Osteoblast (primary cell): ENCODE results near the gene ITIH4. TPM values are rescaled to one million over a fixed set of nuclear protein-coding genes. Genes with fewer than 3 reads are reported as not detected.

Experiments used
- DNase-seq: peaks from one replicate; pipeline ENCODE4 v3.0.0; 2011; ENCODE audit warnings: low spot score, mixed read lengths; ENCODE audit not compliant: insufficient read length; ENCODE audit errors: missing footprints
- H2AFZ ChIP-seq: 2 replicates; pipeline ENCODE4 v1.6.0; 2011; ENCODE audit warnings: mild to moderate bottlenecking, low read length
- H3K27ac ChIP-seq: 2 replicates; pipeline ENCODE4 v1.5.1; 2011; ENCODE audit warnings: mild to moderate bottlenecking, low read depth, low read length, moderate library complexity
- H3K27me3 ChIP-seq: 2 replicates; pipeline ENCODE4 v1.6.0; 2012; ENCODE audit warnings: mild to moderate bottlenecking, control low read depth, inconsistent platforms, low read length, moderate library complexity; ENCODE audit not compliant: insufficient read depth
- H3K36me3 ChIP-seq: 2 replicates; pipeline ENCODE4 v1.5.1; 2011; ENCODE audit warnings: mild to moderate bottlenecking, low read length, control low read depth, moderate library complexity; ENCODE audit not compliant: insufficient read depth
- H3K4me1 ChIP-seq: 2 replicates; pipeline ENCODE4 v1.5.1; 2011; ENCODE audit warnings: mild to moderate bottlenecking, low read length, control low read depth, moderate library complexity; ENCODE audit not compliant: insufficient read depth
- H3K4me2 ChIP-seq: 2 replicates; pipeline ENCODE4 v1.6.0; 2011; ENCODE audit warnings: mild to moderate bottlenecking, low read length; ENCODE audit not compliant: insufficient read depth
- H3K4me3 ChIP-seq: fragments of 200-600 bp; sonication (generic); 3 replicates; pipeline ENCODE4 v1.5.1; 2012; ENCODE audit warnings: mild to moderate bottlenecking, low read length, inconsistent platforms; ENCODE audit not compliant: insufficient read depth
- H3K79me2 ChIP-seq: 2 replicates; pipeline ENCODE4 v1.6.0; 2012; ENCODE audit warnings: mild to moderate bottlenecking, low read length, control low read depth, inconsistent platforms; ENCODE audit not compliant: insufficient read depth
- H3K9me3 ChIP-seq: 2 replicates; pipeline ENCODE4 v1.5.1; 2011; ENCODE audit warnings: low read depth, low read length, control low read depth
- H4K20me1 ChIP-seq: 2 replicates; pipeline ENCODE4 v1.6.0; 2012; ENCODE audit warnings: mild to moderate bottlenecking, low read length, control low read depth; ENCODE audit not compliant: insufficient read depth
- total RNA-seq: library from RNA; depleted of rRNA; stranded (reverse); fragments of >200 nt; gene quantifications from 2 replicates; pipeline ENCODE4 v1.2.3, GENCODE V29; 2012
- TF ChIP-seq, protein P1 (sequence below): IDR thresholded peaks from 2 replicates; pipeline ENCODE4 v1.5.1; 2011; ENCODE audit warnings: mild to moderate bottlenecking, low read depth, low read length, moderate library complexity; ENCODE audit errors: extremely low read depth

ITIH4 gene
- total RNA-seq, 1 donor = 2.5 TPM

- H3K4me1 ChIP-seq = no peaks in the 10 kb centered on the region
- TF ChIP-seq, protein P1, sequence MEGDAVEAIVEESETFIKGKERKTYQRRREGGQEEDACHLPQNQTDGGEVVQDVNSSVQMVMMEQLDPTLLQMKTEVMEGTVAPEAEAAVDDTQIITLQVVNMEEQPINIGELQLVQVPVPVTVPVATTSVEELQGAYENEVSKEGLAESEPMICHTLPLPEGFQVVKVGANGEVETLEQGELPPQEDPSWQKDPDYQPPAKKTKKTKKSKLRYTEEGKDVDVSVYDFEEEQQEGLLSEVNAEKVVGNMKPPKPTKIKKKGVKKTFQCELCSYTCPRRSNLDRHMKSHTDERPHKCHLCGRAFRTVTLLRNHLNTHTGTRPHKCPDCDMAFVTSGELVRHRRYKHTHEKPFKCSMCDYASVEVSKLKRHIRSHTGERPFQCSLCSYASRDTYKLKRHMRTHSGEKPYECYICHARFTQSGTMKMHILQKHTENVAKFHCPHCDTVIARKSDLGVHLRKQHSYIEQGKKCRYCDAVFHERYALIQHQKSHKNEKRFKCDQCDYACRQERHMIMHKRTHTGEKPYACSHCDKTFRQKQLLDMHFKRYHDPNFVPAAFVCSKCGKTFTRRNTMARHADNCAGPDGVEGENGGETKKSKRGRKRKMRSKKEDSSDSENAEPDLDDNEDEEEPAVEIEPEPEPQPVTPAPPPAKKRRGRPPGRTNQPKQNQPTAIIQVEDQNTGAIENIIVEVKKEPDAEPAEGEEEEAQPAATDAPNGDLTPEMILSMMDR = no peak
- peak; percentile 80 for DNase-seq
- H4K20me1 ChIP-seq = no peaks in the 10 kb centered on the region
- no peak overlapping the region for H3K4me2 ChIP-seq
- no peak overlapping the region for H3K27ac ChIP-seq
- no peaks in the 10 kb centered on the region for H3K9me3 ChIP-seq
- no peak overlapping the region for H2AFZ ChIP-seq
- H3K4me3 ChIP-seq = no peak overlapping the region
- no peaks in the 10 kb centered on the region for H3K36me3 ChIP-seq
- H3K27me3 ChIP-seq = peaks cover 5% of the 10 kb centered on the region
- no peaks in the 10 kb centered on the region for H3K79me2 ChIP-seq
Measured at GRCh38 chr3:52792961-52793695, 37.3 kb downstream of the ITIH4 start.

- Histone ChIP-seq H3K36me3 (no peaks in the 10 kb centered on the region), H3K79me2 (no peaks in the 10 kb centered on the region)
Measured at GRCh38 chr3:52792413-52792812, 38.1 kb downstream of the ITIH4 start.

DNA sequence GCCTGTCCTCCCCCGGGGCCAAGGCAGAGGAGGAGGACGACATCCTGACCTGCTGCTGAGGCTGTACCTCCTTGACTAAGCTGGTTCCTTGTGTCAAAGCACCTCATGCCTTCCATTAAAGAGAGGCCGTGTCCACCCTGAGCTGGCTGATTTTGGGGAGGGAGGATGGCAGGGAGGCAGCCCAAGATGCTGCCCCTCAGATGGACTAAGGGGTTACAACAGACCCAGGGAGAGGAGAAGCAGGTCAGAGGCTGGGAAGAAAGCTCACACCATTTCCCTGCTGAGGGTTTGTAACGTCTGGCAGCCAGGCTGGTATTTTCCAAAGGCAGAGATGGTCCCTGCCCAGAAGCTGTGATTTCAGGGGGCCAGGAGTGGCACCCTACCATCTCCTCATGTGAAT lies 38.5 kb downstream of the ITIH4 start:
- Histone ChIP-seq H2AFZ (no peak overlapping the region), H4K20me1 (no peaks in the 10 kb centered on the region), H3K9me3 (no peaks in the 10 kb centered on the region), H3K4me3 (no peak overlapping the region), H3K4me1 (no peaks in the 10 kb centered on the region), H3K79me2 (no peaks in the 10 kb centered on the region), H3K27ac (no peak overlapping the region), H3K36me3 (no peaks in the 10 kb centered on the region), H3K27me3 (peaks cover 6% of the 10 kb centered on the region), H3K4me2 (no peak overlapping the region)
- TF ChIP-seq, protein P1 = no peak
- DNase-seq = peak; percentile 72

More at GRCh38 chr3:52792413-52792812, 38.1 kb downstream of the ITIH4 start:
- no peak overlapping the region for H3K27ac ChIP-seq
- H2AFZ ChIP-seq = no peak overlapping the region
- no peak for DNase-seq
- H4K20me1 ChIP-seq = no peaks in the 10 kb centered on the region
- no peaks in the 10 kb centered on the region for H3K4me1 ChIP-seq
- TF ChIP-seq, protein P1 = no peak
- peaks cover 5% of the 10 kb centered on the region for H3K27me3 ChIP-seq
- H3K9me3 ChIP-seq = no peaks in the 10 kb centered on the region
- no peak overlapping the region for H3K4me3 ChIP-seq
- no peak overlapping the region for H3K4me2 ChIP-seq

DNA sequence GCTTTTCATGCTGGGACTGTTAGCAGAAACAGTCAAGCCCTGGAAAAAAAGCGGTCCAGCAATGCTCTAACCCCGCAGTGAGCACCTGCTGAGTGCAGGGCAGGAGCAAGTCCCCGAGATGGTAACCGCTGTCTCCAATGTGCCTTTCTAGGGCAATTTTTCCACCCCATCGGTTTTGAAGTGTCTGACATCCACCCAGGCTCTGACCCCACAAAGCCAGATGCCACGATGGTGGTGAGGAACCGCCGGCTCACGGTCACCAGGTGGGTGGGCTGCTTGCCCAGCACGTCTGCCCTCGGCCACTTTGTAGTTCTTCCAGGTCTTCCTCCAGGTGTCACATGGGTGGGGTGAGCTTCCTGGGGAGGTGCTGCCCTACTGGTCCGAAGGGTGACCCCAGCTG lies 39.1 kb downstream of the ITIH4 start:
- H3K4me1 ChIP-seq = no peaks in the 10 kb centered on the region
- no peaks in the 10 kb centered on the region for H4K20me1 ChIP-seq
- TF ChIP-seq, protein P1 = no peak
- no peaks in the 10 kb centered on the region for H3K9me3 ChIP-seq
- H3K4me2 ChIP-seq = no peak overlapping the region
- peak; percentile 37 for DNase-seq
- H3K36me3 ChIP-seq = no peaks in the 10 kb centered on the region
- peaks cover 9% of the 10 kb centered on the region for H3K27me3 ChIP-seq
- H3K27ac ChIP-seq = no peak overlapping the region
- H3K4me3 ChIP-seq = no peak overlapping the region
- H3K79me2 ChIP-seq = no peaks in the 10 kb centered on the region
- no peak overlapping the region for H2AFZ ChIP-seq
